A549 (cell line): ENCODE measurements around the gene FAM120A. TPM values are rescaled to one million over a fixed set of nuclear protein-coding genes. Genes with fewer than 3 reads are reported as not detected.

Source experiments
- ATAC-seq, 2 experiments: fragments of 200-7000 bp in 1 of 2; fragments of >200 bp in 1 of 2; cut with Nextera tagmentation in 1 of 2; cut with Tn5 transposase in 1 of 2; 3 replicates each; pipeline versions ENCODE4 v1.8.0 to v1.9.1; 2018 to 2020; ENCODE audit warnings: mild to moderate bottlenecking in 1 of 2, moderate library complexity in 1 of 2
- CTCF ChIA-PET: fragments of 300-600 bp; sonication (Branson Sonifier 250); formaldehyde crosslinking; extraction: SDS; loops from one replicate; lab custom pipeline; 2021; ENCODE audit warnings: antibody characterized with exemption, inconsistent platforms; lab: Yijun Ruan, JAX
- POLR2A ChIA-PET: fragments of 350-600 bp; formaldehyde crosslinking; extraction: SDS; loops from one replicate; lab custom pipeline; 2021; ENCODE audit warnings: antibody characterized with exemption, inconsistent platforms; lab: Yijun Ruan, JAX
- DNase-seq, 2 experiments: peaks; one replicate each; pipeline versions ENCODE4 v3.0.0 to v3.0.0-alpha.2; 2011 to 2016; ENCODE audit warnings: low read depth in 1 of 2, low spot score in 1 of 2
- FAIRE-seq: peaks from 2 replicates; lab custom pipeline; 2011; peaks lifted over from hg19 to GRCh38; lab: Jason Lieb, UNC
- H3K27ac ChIP-seq, 2 experiments: fragments of >200 bp; sonication (Bioruptor Twin); formaldehyde crosslinking; 3 replicates each; pipeline ENCODE4 v1.5.1; 2016 to 2017
- H3K4me1 ChIP-seq: fragments of >200 bp; sonication (Bioruptor Twin); formaldehyde crosslinking; 3 replicates; pipeline ENCODE4 v1.6.1; 2016
- H3K4me2 ChIP-seq: fragments of >200 bp; sonication (Bioruptor Twin); formaldehyde crosslinking; 3 replicates; pipeline ENCODE4 v1.6.1; 2016
- H3K4me3 ChIP-seq: fragments of >200 bp; sonication (Bioruptor Twin); formaldehyde crosslinking; 3 replicates; pipeline ENCODE4 v1.5.1; 2016
- H3K9me3 ChIP-seq: fragments of >200 bp; sonication (Bioruptor Twin); formaldehyde crosslinking; 3 replicates; pipeline ENCODE4 v1.6.1; 2016
- CBX8 ChIP-seq: fragments of 200-600 bp; sonication (generic); IDR thresholded peaks from 2 replicates; pipeline ENCODE4 v1.6.1; 2016
- CHD2 ChIP-seq: fragments of 150-350 bp; IDR thresholded peaks from 2 replicates; pipeline ENCODE4 v1.6.1; 2014; ENCODE audit warnings: low read length; ENCODE audit not compliant: partially characterized antibody
- CHD4 ChIP-seq: fragments of 200-600 bp; sonication (generic); IDR thresholded peaks from 2 replicates; pipeline ENCODE4 v1.6.1; 2016; ENCODE audit warnings: antibody characterized with exemption, mild to moderate bottlenecking, borderline replicate concordance
- EHMT2 ChIP-seq: fragments of 200-600 bp; sonication (generic); IDR thresholded peaks from 2 replicates; pipeline ENCODE4 v1.6.1; 2016; ENCODE audit warnings: antibody characterized with exemption, low read depth, mild to moderate bottlenecking, moderate library complexity
- ESRRA ChIP-seq: fragments of 150-350 bp; IDR thresholded peaks from 2 replicates; pipeline ENCODE4 v1.6.1; 2014; ENCODE audit warnings: mild to moderate bottlenecking, low read length, borderline replicate concordance
- FOXS1 ChIP-seq: fragments of 250-450 bp; sonication (Bioruptor Pico); IDR thresholded peaks from 2 replicates; pipeline ENCODE4 v1.5.0; 2020; ENCODE audit warnings: mild to moderate bottlenecking, moderate library complexity
- GATA3 ChIP-seq: IDR thresholded peaks from 2 replicates; pipeline ENCODE4 v1.6.1; 2012; ENCODE audit warnings: borderline replicate concordance
- HEYL ChIP-seq: fragments of 250-450 bp; sonication (Bioruptor Pico); IDR thresholded peaks from 2 replicates; pipeline ENCODE4 v1.8.0; 2021; ENCODE audit warnings: mild to moderate bottlenecking, moderate library complexity
- HOXA7 ChIP-seq: fragments of 250-450 bp; sonication (Bioruptor Pico); IDR thresholded peaks from 2 replicates; pipeline ENCODE4 v1.5.0; 2020; ENCODE audit warnings: mild to moderate bottlenecking, moderate library complexity
- HOXB13 ChIP-seq: fragments of 250-450 bp; sonication (Bioruptor Pico); IDR thresholded peaks from 2 replicates; pipeline ENCODE4 v1.5.0; 2020; ENCODE audit warnings: low read depth, mild to moderate bottlenecking, moderate library complexity
- HOXB5 ChIP-seq: fragments of 250-450 bp; sonication (Bioruptor Pico); IDR thresholded peaks from 2 replicates; pipeline ENCODE4 v1.5.0; 2020; ENCODE audit warnings: mild to moderate bottlenecking, moderate library complexity
- MAFK ChIP-seq: fragments of 450-650 bp; IDR thresholded peaks from 2 replicates; pipeline ENCODE4 v1.6.1; 2014; ENCODE audit not compliant: partially characterized antibody
- NPAS2 ChIP-seq: fragments of 250-450 bp; sonication (Bioruptor Pico); IDR thresholded peaks from 2 replicates; pipeline ENCODE4 v1.8.0; 2022; ENCODE audit warnings: mild to moderate bottlenecking, moderate library complexity, borderline replicate concordance
- NR3C1 ChIP-seq: fragments of >200 bp; sonication (Bioruptor Twin); formaldehyde crosslinking; IDR thresholded peaks from 3 replicates; pipeline ENCODE4 v1.6.1; 2017
- PHF8 ChIP-seq: fragments of 200-600 bp; sonication (generic); IDR thresholded peaks from 2 replicates; pipeline ENCODE4 v1.6.1; 2016; ENCODE audit warnings: low read depth, mild to moderate bottlenecking, antibody characterized with exemption, moderate library complexity, borderline replicate concordance
- POLR2A ChIP-seq: IDR thresholded peaks from 2 replicates; pipeline ENCODE4 v1.6.1; 2012; ENCODE audit warnings: mild to moderate bottlenecking, low read length
- RCOR1 ChIP-seq: fragments of 150-350 bp; IDR thresholded peaks from 2 replicates; pipeline ENCODE4 v1.6.1; 2014; ENCODE audit warnings: antibody characterized with exemption, low read length, low read depth
- SMC3 ChIP-seq: fragments of >200 bp; sonication (Bioruptor Twin); formaldehyde crosslinking; IDR thresholded peaks from 3 replicates; pipeline ENCODE4 v1.6.1; 2018; ENCODE audit warnings: inconsistent platforms
- TFCP2L1 ChIP-seq: fragments of 250-450 bp; sonication (Bioruptor Pico); IDR thresholded peaks from 2 replicates; pipeline ENCODE4 v1.5.0; 2021; ENCODE audit warnings: mild to moderate bottlenecking
- TP53 ChIP-seq: fragments of 250-450 bp; sonication (Bioruptor Pico); IDR thresholded peaks from 2 replicates; pipeline ENCODE4 v1.5.0; 2021; ENCODE audit warnings: mild to moderate bottlenecking, moderate library complexity
- ZC3H11A ChIP-seq: fragments of 450-650 bp; IDR thresholded peaks from 2 replicates; pipeline ENCODE4 v1.6.1; 2014; ENCODE audit warnings: antibody characterized with exemption, mild to moderate bottlenecking
- ZFP36 ChIP-seq: fragments of 450-650 bp; IDR thresholded peaks from 2 replicates; pipeline ENCODE4 v1.6.1; 2014; ENCODE audit warnings: borderline replicate concordance; ENCODE audit not compliant: partially characterized antibody
- WGBS: methylation state at CpG from one replicate; pipeline ENCODE4 v1.1.6; 2017; ENCODE audit errors: missing lambda C conversion rate; 5-methylcytosine and 5-hydroxymethylcytosine counted together
- polyA plus RNA-seq, 4 experiments: library from polyadenylated mRNA; depleted of rRNA in 3 of 4; stranded (reverse); fragments of >200 nt; fragmentation: RNase III in 1 of 4; extraction: RNeasy Plus Mini Kit Qiagen cat#74134 plus additional on column Dnase treatment in 1 of 4; gene quantifications; 2 replicates in 3 of 4; 3 replicates in 1 of 4; pipeline ENCODE4 v1.2.3, GENCODE V29; 2011 to 2017
- TF ChIP-seq, protein P1 (sequence below): IDR thresholded peaks from 2 replicates; pipeline ENCODE4 v1.6.1; 2012; ENCODE audit warnings: low read depth, borderline replicate concordance
- TF ChIP-seq, protein P2 (sequence below): fragments of 250-450 bp; sonication (Bioruptor Pico); IDR thresholded peaks from 2 replicates; pipeline ENCODE4 v1.5.0; 2021; ENCODE audit warnings: mild to moderate bottlenecking, moderate library complexity, borderline replicate concordance

FAM120A gene
- polyA plus RNA-seq, 2 of the 4 experiments (the other 2 are of a cell fraction) = 86.3 to 111 TPM

DNA sequence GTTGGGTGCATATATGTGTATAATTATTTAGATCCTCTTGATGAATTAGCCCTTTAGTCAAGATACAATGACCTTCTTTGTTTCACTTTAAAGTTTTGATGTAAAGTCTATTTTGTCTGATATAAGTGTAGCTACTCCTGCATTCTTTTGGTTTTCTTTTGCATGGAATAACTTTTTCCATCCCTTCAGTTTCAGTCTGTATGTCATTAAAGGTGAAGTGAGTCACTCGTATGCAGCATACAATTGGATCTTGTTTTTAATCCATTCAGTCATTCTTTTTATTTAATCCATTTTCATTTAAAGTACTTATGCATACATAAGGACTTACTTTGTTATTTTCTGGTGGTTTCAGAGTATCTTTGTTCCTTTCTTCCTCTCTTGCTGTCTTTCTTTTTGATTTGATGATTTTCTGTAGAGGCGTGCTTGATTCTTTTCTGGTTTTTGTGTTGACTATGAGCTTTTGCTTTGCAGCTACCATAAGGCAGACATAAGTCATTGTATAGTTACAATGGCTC lies 36.3 kb upstream of the FAM120A start:
- TF ChIP-seq SMC3 (no peak), HEYL (no peak), EHMT2 (no peak), CHD4 (no peak), ZC3H11A (no peak), HOXA7 (no peak), GATA3 (no peak), HOXB13 (no peak), NPAS2 (no peak), FOXS1 (CRISPR knock-in tag) (no peak), ZFP36 (no peak)
- ChIA-PET CTCF (no interaction called here), POLR2A (no interaction called here)
- Histone ChIP-seq H3K4me2 (no peak overlapping the region), H3K4me1 (no peaks in the 10 kb centered on the region), H3K4me3 (no peak overlapping the region), H3K27ac (no peak overlapping the region), H3K9me3 (peaks cover 46% of the 10 kb centered on the region; the same call in 2 of the 3 replicates)
- ATAC-seq = no peak
- WGBS = 77% methylated on average over 2 of the region's 2 CpGs
- DNase-seq = no peak
- no peak for FAIRE-seq

DNA sequence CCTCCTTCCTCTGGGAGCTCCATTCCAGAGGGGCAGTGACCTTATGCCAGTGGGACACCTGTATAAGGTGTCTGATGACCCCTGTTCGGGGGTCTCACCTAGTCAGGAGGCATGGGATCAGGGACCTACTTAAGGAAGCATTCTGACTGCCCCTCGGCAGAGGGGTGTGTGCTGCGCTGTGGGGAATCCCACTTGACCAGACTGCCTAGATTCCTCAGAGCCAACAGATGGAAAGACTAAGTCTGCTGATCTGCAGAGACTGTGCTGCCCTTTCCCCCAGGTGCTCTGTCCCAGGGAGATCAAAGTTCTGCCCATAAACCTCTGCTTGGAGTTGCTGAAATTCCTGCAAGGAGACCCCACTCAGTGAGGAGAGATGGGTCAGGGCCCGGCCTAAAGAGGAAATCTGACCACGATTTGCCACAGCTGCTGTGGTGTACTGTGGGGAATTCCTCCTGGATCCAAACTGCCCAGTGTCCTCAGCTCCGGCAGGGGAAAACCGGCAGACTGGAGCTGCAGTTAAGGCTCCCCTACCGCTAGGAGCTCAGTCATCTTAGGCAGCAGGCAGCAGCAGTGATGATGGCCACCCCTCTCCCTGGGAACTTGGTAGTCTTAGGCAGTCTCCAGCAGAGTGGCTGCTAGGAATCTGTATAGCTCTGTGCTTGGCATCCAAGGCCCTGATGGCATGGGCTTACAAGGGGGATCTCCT lies 34.8 kb upstream of the FAM120A start:
- no peak for DNase-seq
- H3K27ac ChIP-seq = no peak overlapping the region
- CTCF ChIA-PET = interaction anchor here (0.9 kb wide), 1 partner anchor 14 kb away, joined by 3 read pairs; no protein-coding TSS in a partner anchor
- H3K4me3 ChIP-seq = no peak overlapping the region
- H3K4me1 ChIP-seq = no peaks in the 10 kb centered on the region
- TF ChIP-seq, protein P1, sequence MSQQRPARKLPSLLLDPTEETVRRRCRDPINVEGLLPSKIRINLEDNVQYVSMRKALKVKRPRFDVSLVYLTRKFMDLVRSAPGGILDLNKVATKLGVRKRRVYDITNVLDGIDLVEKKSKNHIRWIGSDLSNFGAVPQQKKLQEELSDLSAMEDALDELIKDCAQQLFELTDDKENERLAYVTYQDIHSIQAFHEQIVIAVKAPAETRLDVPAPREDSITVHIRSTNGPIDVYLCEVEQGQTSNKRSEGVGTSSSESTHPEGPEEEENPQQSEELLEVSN = no peak
- TF ChIP-seq FOXS1 (CRISPR knock-in tag) (no peak), SMC3 (no peak), NR3C1 (no peak), CBX8 (no peak), MAFK (no peak), HOXB5 (no peak)
- TF ChIP-seq, all 56 proteins: peak for 0
- ATAC-seq (no peak), FAIRE-seq (no peak)
- WGBS = 58% methylated on average over 5 of the region's 8 CpGs
- Histone ChIP-seq H3K4me2 (no peak overlapping the region), H3K9me3 (peaks cover 46% of the 10 kb centered on the region; the same call in 2 of the 3 replicates)
- POLR2A ChIA-PET = no interaction called here

DNA sequence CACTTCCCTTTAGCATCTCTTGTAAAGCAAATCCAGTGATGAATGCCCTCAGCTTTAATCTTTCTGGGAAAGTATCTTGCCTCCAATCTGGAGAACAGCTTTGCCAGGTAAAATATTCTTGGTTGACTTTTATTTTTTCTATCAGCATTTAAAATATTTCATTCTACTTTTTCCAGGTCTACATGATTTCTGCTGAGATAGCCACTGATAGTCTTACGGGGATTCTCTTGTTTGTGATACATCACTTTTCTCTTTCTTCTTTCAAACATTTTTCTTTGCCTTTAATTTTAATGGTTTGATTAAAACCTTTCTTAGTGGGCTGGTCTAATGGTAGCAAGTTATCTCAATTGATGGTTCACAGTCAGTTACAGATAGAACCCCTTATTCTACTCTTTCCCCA lies 33.9 kb upstream of the FAM120A start:
- TF ChIP-seq, protein P2, sequence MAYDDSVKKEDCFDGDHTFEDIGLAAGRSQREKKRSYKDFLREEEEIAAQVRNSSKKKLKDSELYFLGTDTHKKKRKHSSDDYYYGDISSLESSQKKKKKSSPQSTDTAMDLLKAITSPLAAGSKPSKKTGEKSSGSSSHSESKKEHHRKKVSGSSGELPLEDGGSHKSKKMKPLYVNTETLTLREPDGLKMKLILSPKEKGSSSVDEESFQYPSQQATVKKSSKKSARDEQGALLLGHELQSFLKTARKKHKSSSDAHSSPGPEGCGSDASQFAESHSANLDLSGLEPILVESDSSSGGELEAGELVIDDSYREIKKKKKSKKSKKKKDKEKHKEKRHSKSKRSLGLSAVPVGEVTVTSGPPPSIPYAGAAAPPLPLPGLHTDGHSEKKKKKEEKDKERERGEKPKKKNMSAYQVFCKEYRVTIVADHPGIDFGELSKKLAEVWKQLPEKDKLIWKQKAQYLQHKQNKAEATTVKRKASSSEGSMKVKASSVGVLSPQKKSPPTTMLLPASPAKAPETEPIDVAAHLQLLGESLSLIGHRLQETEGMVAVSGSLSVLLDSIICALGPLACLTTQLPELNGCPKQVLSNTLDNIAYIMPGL (CRISPR knock-in tag) = no peak
- TF ChIP-seq, all 56 proteins: peak for 0
- Histone ChIP-seq H3K4me2 (no peak overlapping the region), H3K9me3 (peaks cover 40% of the 10 kb centered on the region; the same call in 2 of the 3 replicates), H3K4me1 (no peaks in the 10 kb centered on the region), H3K4me3 (no peak overlapping the region), H3K27ac (no peak overlapping the region)
- WGBS = 64% methylated on average over 1 of the region's 1 CpG
- POLR2A ChIA-PET = no interaction called here
- ATAC-seq (no peak), DNase-seq (no peak), FAIRE-seq (no peak)
- CTCF ChIA-PET = interaction anchor here (0.9 kb wide), 1 partner anchor 13 kb away, joined by 3 read pairs; no protein-coding TSS in a partner anchor

DNA sequence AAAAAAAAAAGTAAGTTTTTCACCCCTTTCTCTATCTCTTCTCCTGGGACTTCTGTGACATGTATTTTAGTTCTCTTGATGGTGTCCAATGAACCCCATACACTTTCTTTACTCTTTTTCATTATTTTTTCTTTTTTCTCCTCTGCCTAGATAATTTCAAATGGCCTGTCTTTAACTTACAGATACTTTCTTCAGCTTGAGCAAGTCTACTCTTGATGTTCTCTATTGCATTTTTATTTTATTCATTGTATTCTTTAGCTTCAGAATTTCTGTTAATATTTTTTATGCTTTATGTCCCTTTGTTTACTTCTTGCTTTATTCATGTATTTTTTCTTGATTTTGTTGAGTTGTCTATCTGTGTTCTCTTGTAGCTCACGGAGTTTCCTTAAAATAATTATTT lies 32.5 kb upstream of the FAM120A start:
- H3K4me2 ChIP-seq = no peak overlapping the region
- ChIA-PET POLR2A (no interaction called here), CTCF (interaction anchor here (0.7 to 1.2 kb wide), 4 partner anchors 14 to 147 kb away, joined by 3 to 5 read pairs (median 4); no protein-coding TSS in a partner anchor)
- H3K4me3 ChIP-seq = no peak overlapping the region
- 21% methylated on average over 1 of the region's 1 CpG for WGBS
- no peak overlapping the region for H3K27ac ChIP-seq
- ATAC-seq = no peak
- no peak for DNase-seq
- H3K9me3 ChIP-seq = peaks cover 40% of the 10 kb centered on the region; the same call in 2 of the 3 replicates
- no peak for FAIRE-seq
- no peaks in the 10 kb centered on the region for H3K4me1 ChIP-seq
- TF ChIP-seq ESRRA = no peak
- no peak for TF ChIP-seq HOXB5
- TF ChIP-seq HOXB13 = no peak
- TF ChIP-seq, protein P1 = no peak
- no peak for TF ChIP-seq RCOR1
- no peak for TF ChIP-seq CHD2
- TF ChIP-seq TP53 = no peak
- TF ChIP-seq POLR2A = no peak
- TF ChIP-seq PHF8 = no peak
- no peak for TF ChIP-seq TFCP2L1 (CRISPR knock-in tag)
- TF ChIP-seq FOXS1 (CRISPR knock-in tag) = no peak
